WTC11 (cell line): ENCODE measurements around the gene ABHD17B. TPM values are rescaled to one million over a fixed set of nuclear protein-coding genes. Genes with fewer than 3 reads are reported as not detected.

Source experiments
- ATAC-seq: fragments of 200-7000 bp; cut with Tn5 transposase; 2 replicates; pipeline ENCODE4 v1.10.0; 2021; ENCODE audit warnings: mild to moderate bottlenecking, moderate library complexity
- CTCF ChIA-PET: fragments of 300-600 bp; sonication (Branson Sonifier 250); formaldehyde crosslinking; loops from one replicate; lab custom pipeline; 2021; ENCODE audit warnings: antibody characterized with exemption; lab: Charles Lee
- POLR2A ChIA-PET: fragments of 350-600 bp; sonication (Branson Sonifier 250); formaldehyde crosslinking; loops from one replicate; lab custom pipeline; 2021; ENCODE audit warnings: antibody characterized with exemption; lab: Charles Lee
- DNase-seq: peaks from one replicate; pipeline ENCODE4 v3.0.0; 2021; ENCODE audit warnings: low spot score
- H3K27ac Mint-ChIP-seq: 2 replicates; pipeline ENCODE4 v1.8.0; 2021; ENCODE audit warnings: mixed read lengths
- H3K27me3 Mint-ChIP-seq: 2 replicates; pipeline ENCODE4 v1.8.0; 2021; ENCODE audit warnings: low read depth, mild to moderate bottlenecking, moderate library complexity, mixed read lengths
- H3K36me3 Mint-ChIP-seq: 2 replicates; pipeline ENCODE4 v1.8.0; 2021; ENCODE audit warnings: mixed read lengths
- H3K4me1 Mint-ChIP-seq: 2 replicates; pipeline ENCODE4 v1.8.0; 2022; ENCODE audit warnings: mixed read lengths
- H3K4me3 Mint-ChIP-seq: 2 replicates; pipeline ENCODE4 v1.8.0; 2021; ENCODE audit warnings: mild to moderate bottlenecking, moderate library complexity, mixed read lengths
- H3K9me3 Mint-ChIP-seq: 2 replicates; pipeline ENCODE4 v1.8.0; 2021; ENCODE audit warnings: mixed read lengths
- ATF2 ChIP-seq: sonication (generic); formaldehyde crosslinking; IDR thresholded peaks from 2 replicates; pipeline ENCODE4 v1.8.1; 2022; ENCODE audit warnings: low read depth, missing genetic modification reagents, borderline replicate concordance
- ATF3 ChIP-seq: sonication (generic); formaldehyde crosslinking; conservative IDR thresholded peaks from 2 replicates; pipeline ENCODE4 v1.8.1; 2022; ENCODE audit warnings: mild to moderate bottlenecking, missing genetic modification reagents
- CREB1 ChIP-seq: sonication (generic); formaldehyde crosslinking; IDR thresholded peaks from 2 replicates; pipeline ENCODE4 v1.8.0; 2023; ENCODE audit warnings: mild to moderate bottlenecking, missing genetic modification reagents
- ETV6 ChIP-seq: sonication (generic); formaldehyde crosslinking; IDR thresholded peaks from 2 replicates; pipeline ENCODE4 v1.8.1; 2022; ENCODE audit warnings: mild to moderate bottlenecking, missing genetic modification reagents
- FOXP1 ChIP-seq: sonication (generic); formaldehyde crosslinking; IDR thresholded peaks from 2 replicates; pipeline ENCODE4 v1.8.0; 2022; ENCODE audit warnings: missing genetic modification reagents, mild to moderate bottlenecking, moderate library complexity, borderline replicate concordance
- HMGA2 ChIP-seq: fragments of 250-450 bp; sonication (Bioruptor Pico); IDR thresholded peaks from 2 replicates; pipeline ENCODE4 v1.4.0; 2021; ENCODE audit warnings: mild to moderate bottlenecking, moderate library complexity
- IRF1 ChIP-seq: sonication (generic); formaldehyde crosslinking; IDR thresholded peaks from 2 replicates; pipeline ENCODE4 v1.8.0; 2023; ENCODE audit warnings: missing genetic modification reagents
- IRF2 ChIP-seq: sonication (generic); formaldehyde crosslinking; IDR thresholded peaks from 2 replicates; pipeline ENCODE4 v1.8.0; 2022; ENCODE audit warnings: low read depth, missing genetic modification reagents, borderline replicate concordance
- NR1H2 ChIP-seq: sonication (generic); formaldehyde crosslinking; IDR thresholded peaks from 2 replicates; pipeline ENCODE4 v1.9.0; 2021; ENCODE audit warnings: mild to moderate bottlenecking, moderate library complexity, missing genetic modification reagents
- NR2C2 ChIP-seq: sonication (generic); formaldehyde crosslinking; IDR thresholded peaks from 2 replicates; pipeline ENCODE4 v1.8.0; 2022; ENCODE audit warnings: mild to moderate bottlenecking, missing genetic modification reagents
- NR3C1 ChIP-seq: sonication (generic); formaldehyde crosslinking; conservative IDR thresholded peaks from 2 replicates; pipeline ENCODE4 v1.8.1; 2023; ENCODE audit warnings: low read depth, mild to moderate bottlenecking, missing genetic modification reagents
- USF1 ChIP-seq: sonication (generic); formaldehyde crosslinking; IDR thresholded peaks from 2 replicates; pipeline ENCODE4 v1.8.0; 2022; ENCODE audit warnings: mild to moderate bottlenecking, missing genetic modification reagents
- ZNF281 ChIP-seq: sonication (generic); formaldehyde crosslinking; IDR thresholded peaks from 2 replicates; pipeline ENCODE4 v1.8.0; 2023; ENCODE audit warnings: mild to moderate bottlenecking, missing genetic modification reagents
- ZNF317 ChIP-seq: sonication (generic); formaldehyde crosslinking; IDR thresholded peaks from 2 replicates; pipeline ENCODE4 v1.8.1; 2023; ENCODE audit warnings: low read depth, mild to moderate bottlenecking, moderate library complexity, missing genetic modification reagents, borderline replicate concordance
- ZNF416 ChIP-seq: fragments of 250-450 bp; sonication (Bioruptor Pico); IDR thresholded peaks from 2 replicates; pipeline ENCODE4 v1.9.0; 2021; ENCODE audit warnings: mild to moderate bottlenecking, inconsistent platforms
- ZNF423 ChIP-seq: fragments of 250-450 bp; sonication (Bioruptor Pico); IDR thresholded peaks from 2 replicates; pipeline ENCODE4 v2.1.2; 2022; ENCODE audit warnings: mild to moderate bottlenecking, moderate library complexity
- ZNF512 ChIP-seq: sonication (generic); formaldehyde crosslinking; IDR thresholded peaks from 2 replicates; pipeline ENCODE4 v1.8.1; 2022; ENCODE audit warnings: missing genetic modification reagents, borderline replicate concordance
- ZSCAN18 ChIP-seq: fragments of 250-450 bp; sonication (Bioruptor Pico); IDR thresholded peaks from 2 replicates; pipeline ENCODE4 v2.1.2; 2022; ENCODE audit warnings: mild to moderate bottlenecking, moderate library complexity
- total RNA-seq: library from RNA; stranded (reverse); gene quantifications from 3 replicates; pipeline ENCODE4 v1.2.3, GENCODE V29; 2021

The ABHD17B gene
- total RNA-seq, 1 experiment from 2014 or later, result 56.6 TPM

GRCh38 chr9:71844808-71845207 lies 66.2 kb downstream of the ABHD17B start (continued):
- no peak for TF ChIP-seq ZNF317 (CRISPR knock-in tag)

- ChIA-PET POLR2A (no interaction called here), CTCF (no interaction called here)
- H3K9me3 Mint-ChIP-seq, result peaks cover 20% of the 10 kb centered on the region
- ATAC-seq (no peak), DNase-seq (no peak)
- no peak for TF ChIP-seq ATF3 (CRISPR knock-in tag)
- no peak for TF ChIP-seq ZSCAN18
- no peak for TF ChIP-seq NR2C2 (CRISPR knock-in tag)
- no peak for TF ChIP-seq HMGA2
- no peak for TF ChIP-seq IRF1 (CRISPR knock-in tag)
- no peak for TF ChIP-seq ZNF512 (CRISPR knock-in tag)
- no peak for TF ChIP-seq USF1 (CRISPR knock-in tag)
- TF ChIP-seq ZNF281, result no peak
- no peak for TF ChIP-seq ETV6 (CRISPR knock-in tag)
- no peak for TF ChIP-seq IRF2 (CRISPR knock-in tag)
- no peak for TF ChIP-seq ATF2 (CRISPR knock-in tag)
- no peak for TF ChIP-seq ZNF317 (CRISPR knock-in tag)
- TF ChIP-seq CREB1 (CRISPR knock-in tag), result no peak
- no peak for TF ChIP-seq NR3C1 (CRISPR knock-in tag)
- no peak for TF ChIP-seq ZNF416 (CRISPR knock-in tag)
- TF ChIP-seq NR1H2 (CRISPR knock-in tag), result no peak
- no peak for TF ChIP-seq FOXP1 (CRISPR knock-in tag)
- TF ChIP-seq ZNF423 (CRISPR knock-in tag), result no peak
- no peak overlapping the region for H3K27ac Mint-ChIP-seq
- no peak overlapping the region for H3K4me3 Mint-ChIP-seq
- no peaks in the 10 kb centered on the region; the same call in 1 of the 2 replicates for H3K27me3 Mint-ChIP-seq
- peaks cover 15% of the 10 kb centered on the region; the same call in 1 of the 2 replicates for H3K36me3 Mint-ChIP-seq
- no peaks in the 10 kb centered on the region for H3K4me1 Mint-ChIP-seq
Observed at GRCh38 chr9:71839668-71840067, 71.3 kb downstream of the ABHD17B start.
